Keratinocyte (primary cell): ENCODE measurements around the gene CABP4. TPM values are rescaled to one million over a fixed set of nuclear protein-coding genes. Genes with fewer than 3 reads are reported as not detected.

Experiments used
- DNase-seq: peaks from one replicate; pipeline ENCODE4 v3.0.0-alpha.2; 2011; ENCODE audit warnings: low read depth, missing footprints, low spot score
- FAIRE-seq: peaks from 2 replicates; lab custom pipeline; 2011; peaks lifted over from hg19 to GRCh38; lab: Jason Lieb, UNC
- H2AFZ ChIP-seq: 2 replicates; pipeline ENCODE4 v1.6.0; 2012; ENCODE audit warnings: low read length, control low read depth, inconsistent platforms; ENCODE audit not compliant: control insufficient read depth
- H3K27ac ChIP-seq: 2 replicates; pipeline ENCODE4 v1.5.1; 2011; ENCODE audit warnings: low read length; ENCODE audit not compliant: control insufficient read depth, insufficient read depth
- H3K27me3 ChIP-seq: 3 replicates; pipeline ENCODE4 v1.6.0; 2011; ENCODE audit warnings: low read length; ENCODE audit not compliant: control insufficient read depth, insufficient read depth; ENCODE audit errors: extremely low read depth
- H3K36me3 ChIP-seq, 2 experiments: 2 replicates in 1 of 2; 3 replicates in 1 of 2; pipeline ENCODE4 v1.5.1; 2011; ENCODE audit warnings: low read length in 2 of 2, mild to moderate bottlenecking in 1 of 2; ENCODE audit not compliant: control insufficient read depth in 2 of 2, insufficient read depth in 2 of 2; ENCODE audit errors: extremely low read depth in 1 of 2
- H3K4me1 ChIP-seq: 3 replicates; pipeline ENCODE4 v1.5.1; 2011; ENCODE audit warnings: low read length; ENCODE audit not compliant: control insufficient read depth, insufficient read depth; ENCODE audit errors: extremely low read depth
- H3K4me2 ChIP-seq: 3 replicates; pipeline ENCODE4 v1.6.0; 2011; ENCODE audit warnings: low read depth, low read length; ENCODE audit not compliant: control insufficient read depth, insufficient read depth; ENCODE audit errors: extremely low read depth
- H3K4me3 ChIP-seq, 3 experiments: fragments of 200-600 bp in 1 of 3; sonication (generic) in 1 of 3; 2 replicates in 2 of 3; 3 replicates in 1 of 3; pipeline ENCODE4 v1.5.1; 2011 to 2016; ENCODE audit warnings: low read length in 3 of 3, mild to moderate bottlenecking in 3 of 3, control low read depth in 2 of 3, inconsistent platforms in 1 of 3, low read depth in 1 of 3, mixed read lengths in 1 of 3, mixed run types in 1 of 3, moderate library complexity in 1 of 3; ENCODE audit not compliant: control insufficient read depth in 2 of 3, insufficient read depth in 2 of 3; ENCODE audit errors: extremely low read depth in 1 of 3
- H3K79me2 ChIP-seq: 2 replicates; pipeline ENCODE4 v1.6.0; 2012; ENCODE audit warnings: low read length; ENCODE audit not compliant: control insufficient read depth, insufficient read depth
- H3K9ac ChIP-seq: 3 replicates; pipeline ENCODE4 v1.6.0; 2011; ENCODE audit warnings: low read length; ENCODE audit not compliant: control insufficient read depth, insufficient read depth; ENCODE audit errors: extremely low read depth
- H3K9me1 ChIP-seq: 3 replicates; pipeline ENCODE4 v1.6.0; 2011; ENCODE audit warnings: low read length; ENCODE audit not compliant: control insufficient read depth, insufficient read depth; ENCODE audit errors: extremely low read depth
- H3K9me3 ChIP-seq: 2 replicates; pipeline ENCODE4 v1.5.1; 2012; ENCODE audit warnings: low read depth, low read length; ENCODE audit not compliant: control insufficient read depth
- H4K20me1 ChIP-seq: 3 replicates; pipeline ENCODE4 v1.6.0; 2011; ENCODE audit warnings: low read length; ENCODE audit not compliant: control insufficient read depth, insufficient read depth; ENCODE audit errors: extremely low read depth
- CTCF ChIP-seq, 3 experiments: IDR thresholded peaks in 1 of 3; conservative IDR thresholded peaks in 1 of 3; optimal IDR thresholded peaks in 1 of 3; 2 replicates in 2 of 3; 3 replicates in 1 of 3; pipeline versions ENCODE3 to v1.5.1; 2011; ENCODE audit warnings: low read length in 3 of 3, mild to moderate bottlenecking in 3 of 3, moderate library complexity in 2 of 3, control low read depth in 1 of 3, inconsistent platforms in 1 of 3; ENCODE audit not compliant: insufficient read depth in 2 of 3; ENCODE audit errors: extremely low read depth in 1 of 3
- EZH2 ChIP-seq: IDR thresholded peaks from one replicate; pipeline ENCODE4 v1.6.1; 2012; ENCODE audit warnings: inconsistent platforms, mild to moderate bottlenecking, low read length, moderate library complexity
- dilution Hi-C: fragments of 300-500 bp; cut with MboI; formaldehyde crosslinking; loops from one replicate; pipeline ENCODE4 v1.7.0; 2020; ENCODE audit warnings: low sequenced_read_pairs; ENCODE audit not compliant: extremely low pct_ligation_motif_present
- polyA plus RNA-seq, 5 experiments: library from polyadenylated mRNA; depleted of rRNA in 3 of 5; stranded (reverse) in 3 of 5; stranded (forward) in 1 of 5; unstranded in 1 of 5; fragments of >200 nt; gene quantifications; 1 replicate in 1 of 5; 2 replicates in 3 of 5; 3 replicates in 1 of 5; pipeline versions ENCODE4 v1.2.1 to v1.2.3, GENCODE V29; 2011 to 2012; ENCODE audit warnings: missing spikeins in 2 of 5, low read depth in 1 of 5, low replicate concordance in 1 of 5

CABP4 gene
- polyA plus RNA-seq, 1 donor (not counting 4 experiments of a cell fraction or from before 2014, with no cell fraction given): not detected

- peaks cover 15% of the 10 kb centered on the region for H3K79me2 ChIP-seq
- FAIRE-seq (no peak), DNase-seq (no peak)
- H3K36me3 ChIP-seq: peaks cover 0 to 12% of the 10 kb centered on the region in 2 experiments
- no peaks in the 10 kb centered on the region for H3K27me3 ChIP-seq
- dilution Hi-C loops: no loop called here
- H2AFZ ChIP-seq: no peak overlapping the region
- H3K4me2 ChIP-seq: peak overlapping the region; percentile 89
- H3K4me3 ChIP-seq: no peak overlapping the region
- TF ChIP-seq EZH2: no peak
- TF ChIP-seq CTCF (optimal IDR thresholded peaks at IDR 0.05 in 1 of 3, IDR thresholded peaks at IDR 0.05 in 1 of 3, conservative IDR thresholded peaks at IDR 0.05 in 1 of 3; ENCODE audit: extremely low read depth in 1 of 3, insufficient read depth in 2 of 3, low read length in 3 of 3): no peak
- H3K9me3 ChIP-seq: no peaks in the 10 kb centered on the region
- H3K9me1 ChIP-seq: no peaks in the 10 kb centered on the region
- no peak overlapping the region for H3K9ac ChIP-seq
- H3K27ac ChIP-seq: no peak overlapping the region
- peaks cover 6% of the 10 kb centered on the region for H3K4me1 ChIP-seq
- H4K20me1 ChIP-seq: peaks cover 3% of the 10 kb centered on the region
Observed at GRCh38 chr11:67441731-67442351, 13.3 kb upstream of the CABP4 start.

- FAIRE-seq (no peak), DNase-seq (no peak)
- H3K4me1 ChIP-seq: peaks cover 6% of the 10 kb centered on the region
- peak overlapping the region; percentile 69 to 85 (median 73) for H3K4me3 ChIP-seq
- H3K27ac ChIP-seq: peak overlapping the region; percentile 50
- no peaks in the 10 kb centered on the region for H3K9me3 ChIP-seq
- no peaks in the 10 kb centered on the region for H3K27me3 ChIP-seq
- H3K79me2 ChIP-seq: peaks cover 15% of the 10 kb centered on the region
- H3K9ac ChIP-seq: peak overlapping the region; percentile 83
- TF ChIP-seq CTCF (optimal IDR thresholded peaks at IDR 0.05 in 1 of 3, IDR thresholded peaks at IDR 0.05 in 1 of 3, conservative IDR thresholded peaks at IDR 0.05 in 1 of 3; ENCODE audit: extremely low read depth in 1 of 3, insufficient read depth in 2 of 3, low read length in 3 of 3): no peak
- no peak for TF ChIP-seq EZH2
- H2AFZ ChIP-seq: no peak overlapping the region
- no peaks in the 10 kb centered on the region for H3K9me1 ChIP-seq
- dilution Hi-C loops: no loop called here
- H3K4me2 ChIP-seq: peak overlapping the region; percentile 89
- H3K36me3 ChIP-seq: peaks cover 0 to 12% of the 10 kb centered on the region in 2 experiments
- peaks cover 3% of the 10 kb centered on the region for H4K20me1 ChIP-seq
Observed at GRCh38 chr11:67442504-67443404, 12.4 kb upstream of the CABP4 start.
